Sigmoid colon (tissue), 3 donors: ENCODE data around the gene ZNF735.

Source experiments
- CTCF ChIP-seq, 4 experiments: fragments of 450-650 bp in 3 of 4; fragments of 200-600 bp in 1 of 4; IDR thresholded peaks; one replicate each; pipeline ENCODE4 v1.5.1; 2016 to 2019; ENCODE audit warnings: antibody characterized with exemption in 4 of 4, mild to moderate bottlenecking in 3 of 4, moderate library complexity in 2 of 4
- POLR2A ChIP-seq, 2 donors: fragments of 450-650 bp; IDR thresholded peaks; one replicate each; pipeline ENCODE4 v1.6.1; 2016; ENCODE audit warnings: antibody characterized with exemption in 2 of 2, mild to moderate bottlenecking in 2 of 2, moderate library complexity in 2 of 2

- TF ChIP-seq POLR2A (IDR thresholded peaks at IDR 0.05) (no peak), CTCF (IDR thresholded peaks at IDR 0.05) (no peak)
Observed at GRCh38 chr7:64183827-64184372, 23.1 kb upstream of the ZNF735 start.
